Astrocyte (in vitro differentiated cells and primary cell): ENCODE measurements around the gene RHBG. TPM values are rescaled to one million over a fixed set of nuclear protein-coding genes. Genes with fewer than 3 reads are reported as not detected.

Experiments used
- DNase-seq: peaks from one replicate; pipeline ENCODE4 v3.0.0-alpha.2; 2010; ENCODE audit warnings: low read depth
- FAIRE-seq: peaks from 2 replicates; lab custom pipeline; 2011; peaks lifted over from hg19 to GRCh38; lab: Jason Lieb, UNC
- H2AFZ ChIP-seq: 2 replicates; pipeline ENCODE4 v1.6.0; 2012; ENCODE audit warnings: low read depth, low read length, inconsistent platforms
- H3K27ac ChIP-seq: 2 replicates; pipeline ENCODE4 v1.5.1; 2011; ENCODE audit warnings: low read depth, low read length, inconsistent platforms
- H3K27me3 ChIP-seq: 2 replicates; pipeline ENCODE4 v1.6.0; 2011; ENCODE audit warnings: low read length, inconsistent platforms; ENCODE audit not compliant: insufficient read depth
- H3K36me3 ChIP-seq: 2 replicates; pipeline ENCODE4 v1.5.1; 2011; ENCODE audit warnings: low read length, inconsistent platforms; ENCODE audit not compliant: insufficient read depth
- H3K4me1 ChIP-seq: 2 replicates; pipeline ENCODE4 v1.5.1; 2011; ENCODE audit warnings: low read length, inconsistent platforms; ENCODE audit not compliant: insufficient read depth
- H3K4me2 ChIP-seq: 2 replicates; pipeline ENCODE4 v1.6.0; 2012; ENCODE audit warnings: low read length, inconsistent platforms
- H3K4me3 ChIP-seq: 2 replicates; pipeline ENCODE4 v1.5.1; 2011; ENCODE audit warnings: low read depth, mild to moderate bottlenecking, low read length, inconsistent platforms; ENCODE audit not compliant: insufficient read depth
- H3K79me2 ChIP-seq: 2 replicates; pipeline ENCODE4 v1.6.0; 2012; ENCODE audit warnings: mild to moderate bottlenecking, low read length, inconsistent platforms; ENCODE audit not compliant: insufficient read depth
- H3K9ac ChIP-seq: 2 replicates; pipeline ENCODE4 v1.6.0; 2012; ENCODE audit warnings: mild to moderate bottlenecking, low read length, inconsistent platforms
- H3K9me3 ChIP-seq: 2 replicates; pipeline ENCODE4 v1.5.1; 2012; ENCODE audit warnings: low read depth, mild to moderate bottlenecking, low read length, inconsistent platforms; ENCODE audit not compliant: insufficient read depth
- H4K20me1 ChIP-seq: 2 replicates; pipeline ENCODE4 v1.6.0; 2012; ENCODE audit warnings: low read length, inconsistent platforms; ENCODE audit not compliant: insufficient read depth
- H3K27ac Mint-ChIP-seq: one replicate; pipeline ENCODE4 v1.8.0; 2021; ENCODE audit warnings: mild to moderate bottlenecking, mixed read lengths; ENCODE audit not compliant: unreplicated experiment
- H3K27me3 Mint-ChIP-seq: one replicate; pipeline ENCODE4 v1.8.0; 2021; ENCODE audit warnings: low read depth, mixed read lengths; ENCODE audit not compliant: unreplicated experiment
- H3K36me3 Mint-ChIP-seq: one replicate; pipeline ENCODE4 v1.8.0; 2021; ENCODE audit warnings: low read depth, mixed read lengths; ENCODE audit not compliant: unreplicated experiment
- H3K4me1 Mint-ChIP-seq: one replicate; pipeline ENCODE4 v1.8.0; 2021; ENCODE audit warnings: low read depth, mixed read lengths; ENCODE audit not compliant: unreplicated experiment
- H3K4me3 Mint-ChIP-seq: one replicate; pipeline ENCODE4 v1.8.0; 2021; ENCODE audit warnings: mild to moderate bottlenecking, moderate library complexity, mixed read lengths; ENCODE audit not compliant: unreplicated experiment
- H3K9me3 Mint-ChIP-seq: one replicate; pipeline ENCODE4 v1.8.0; 2021; ENCODE audit warnings: mild to moderate bottlenecking, mixed read lengths; ENCODE audit not compliant: unreplicated experiment
- EZH2 ChIP-seq: IDR thresholded peaks from 2 replicates; pipeline ENCODE4 v1.6.1; 2012; ENCODE audit warnings: mild to moderate bottlenecking, low read length, inconsistent platforms; ENCODE audit not compliant: insufficient read depth
- total RNA-seq: library from RNA; stranded (reverse); gene quantifications from 2 replicates; pipeline ENCODE4 v1.2.1, GENCODE V29; 2021
- TF ChIP-seq, protein P1 (sequence below): IDR thresholded peaks from 2 replicates; pipeline ENCODE4 v1.5.1; 2011; ENCODE audit warnings: low read depth, mild to moderate bottlenecking, inconsistent platforms, low read length, moderate library complexity; ENCODE audit not compliant: insufficient read depth

The RHBG gene
- total RNA-seq, 1 donor from 2014 or later, result not detected

GRCh38 chr1:156430303-156430702 is 61.3 kb downstream of the RHBG start:
- no peaks in the 10 kb centered on the region for H3K4me1 ChIP-seq
- FAIRE-seq (no peak), DNase-seq (no peak)
- H2AFZ ChIP-seq, result no peak overlapping the region
- H3K4me2 ChIP-seq, result no peak overlapping the region
- TF ChIP-seq, protein P1, sequence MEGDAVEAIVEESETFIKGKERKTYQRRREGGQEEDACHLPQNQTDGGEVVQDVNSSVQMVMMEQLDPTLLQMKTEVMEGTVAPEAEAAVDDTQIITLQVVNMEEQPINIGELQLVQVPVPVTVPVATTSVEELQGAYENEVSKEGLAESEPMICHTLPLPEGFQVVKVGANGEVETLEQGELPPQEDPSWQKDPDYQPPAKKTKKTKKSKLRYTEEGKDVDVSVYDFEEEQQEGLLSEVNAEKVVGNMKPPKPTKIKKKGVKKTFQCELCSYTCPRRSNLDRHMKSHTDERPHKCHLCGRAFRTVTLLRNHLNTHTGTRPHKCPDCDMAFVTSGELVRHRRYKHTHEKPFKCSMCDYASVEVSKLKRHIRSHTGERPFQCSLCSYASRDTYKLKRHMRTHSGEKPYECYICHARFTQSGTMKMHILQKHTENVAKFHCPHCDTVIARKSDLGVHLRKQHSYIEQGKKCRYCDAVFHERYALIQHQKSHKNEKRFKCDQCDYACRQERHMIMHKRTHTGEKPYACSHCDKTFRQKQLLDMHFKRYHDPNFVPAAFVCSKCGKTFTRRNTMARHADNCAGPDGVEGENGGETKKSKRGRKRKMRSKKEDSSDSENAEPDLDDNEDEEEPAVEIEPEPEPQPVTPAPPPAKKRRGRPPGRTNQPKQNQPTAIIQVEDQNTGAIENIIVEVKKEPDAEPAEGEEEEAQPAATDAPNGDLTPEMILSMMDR, result no peak
- H3K9ac ChIP-seq, result no peak overlapping the region
- Mint-ChIP-seq H3K4me3 (no peak overlapping the region), H3K9me3 (peaks cover 6% of the 10 kb centered on the region), H3K36me3 (peaks cover 2% of the 10 kb centered on the region), H3K27ac (no peak overlapping the region), H3K4me1 (peaks cover 1% of the 10 kb centered on the region), H3K27me3 (peaks cover 96% of the 10 kb centered on the region)
- H4K20me1 ChIP-seq, result no peaks in the 10 kb centered on the region
- H3K9me3 ChIP-seq, result no peaks in the 10 kb centered on the region
- no peaks in the 10 kb centered on the region for H3K36me3 ChIP-seq
- no peak overlapping the region for H3K4me3 ChIP-seq
- H3K79me2 ChIP-seq, result no peaks in the 10 kb centered on the region
- H3K27ac ChIP-seq, result no peak overlapping the region
- peaks cover 93% of the 10 kb centered on the region for H3K27me3 ChIP-seq

- no peak overlapping the region for H3K4me2 ChIP-seq
- H3K4me1 ChIP-seq, result no peaks in the 10 kb centered on the region
- TF ChIP-seq EZH2, result no peak
- TF ChIP-seq, protein P1, result no peak
- no peak overlapping the region for H3K27ac Mint-ChIP-seq
- no peaks in the 10 kb centered on the region for H3K79me2 ChIP-seq
- no peak overlapping the region for H3K4me3 ChIP-seq
- peaks cover 1% of the 10 kb centered on the region for H3K4me1 Mint-ChIP-seq
- no peaks in the 10 kb centered on the region for H3K9me3 ChIP-seq
- H3K36me3 ChIP-seq, result no peaks in the 10 kb centered on the region
- DNase-seq (no peak), FAIRE-seq (no peak)
- H4K20me1 ChIP-seq, result no peaks in the 10 kb centered on the region
- no peak overlapping the region for H3K27ac ChIP-seq
- no peak overlapping the region for H2AFZ ChIP-seq
- peaks cover 94% of the 10 kb centered on the region for H3K27me3 Mint-ChIP-seq
- no peak overlapping the region for H3K9ac ChIP-seq
- H3K27me3 ChIP-seq, result peaks cover 94% of the 10 kb centered on the region
- peaks cover 2% of the 10 kb centered on the region for H3K36me3 Mint-ChIP-seq
- H3K9me3 Mint-ChIP-seq, result peaks cover 6% of the 10 kb centered on the region
- no peak overlapping the region for H3K4me3 Mint-ChIP-seq
Observed at GRCh38 chr1:156430866-156431265, 61.9 kb downstream of the RHBG start.

DNA sequence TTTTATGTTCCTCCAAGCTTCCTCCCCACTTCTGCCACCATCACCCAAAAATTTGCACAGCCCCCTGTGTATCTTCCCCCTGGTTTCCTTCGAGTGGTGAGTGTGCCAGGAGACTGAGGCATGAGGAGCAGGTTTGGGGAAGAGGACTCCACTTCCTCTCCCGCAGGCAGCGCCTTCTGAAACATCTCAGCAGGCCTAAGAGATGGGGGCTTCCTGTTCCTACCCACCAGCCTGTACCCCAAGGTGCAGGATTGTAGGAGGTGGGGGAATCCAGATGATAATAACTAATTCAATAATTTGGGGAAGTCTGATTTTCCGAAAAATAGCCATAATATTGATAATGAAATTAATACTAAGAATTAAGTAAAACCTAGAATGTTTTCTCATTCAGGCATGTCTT is 62.4 kb downstream of the RHBG start:
- FAIRE-seq (no peak), DNase-seq (no peak)
- no peaks in the 10 kb centered on the region for H4K20me1 ChIP-seq
- H3K36me3 ChIP-seq, result no peaks in the 10 kb centered on the region
- no peak overlapping the region for H3K4me3 ChIP-seq
- Mint-ChIP-seq H3K27me3 (peaks cover 89% of the 10 kb centered on the region), H3K4me1 (peaks cover 1% of the 10 kb centered on the region), H3K9me3 (peaks cover 6% of the 10 kb centered on the region), H3K36me3 (no peaks in the 10 kb centered on the region), H3K4me3 (no peak overlapping the region), H3K27ac (no peak overlapping the region)
- no peak overlapping the region for H3K9ac ChIP-seq
- no peaks in the 10 kb centered on the region for H3K79me2 ChIP-seq
- no peaks in the 10 kb centered on the region for H3K9me3 ChIP-seq
- no peak overlapping the region for H2AFZ ChIP-seq
- no peak for TF ChIP-seq EZH2
- TF ChIP-seq, protein P1, result no peak
- H3K4me1 ChIP-seq, result no peaks in the 10 kb centered on the region
- no peak overlapping the region for H3K4me2 ChIP-seq
- H3K27me3 ChIP-seq, result peaks cover 93% of the 10 kb centered on the region
- no peak overlapping the region for H3K27ac ChIP-seq
